Activated CD8-positive, alpha-beta memory T cell treated with anti-CD3 and anti-CD28 coated beads for 36 hours (primary cell): ENCODE results near the gene IL18BP. TPM values are rescaled to one million over a fixed set of nuclear protein-coding genes. Genes with fewer than 3 reads are reported as not detected.

Experiments
- CTCF ChIA-PET: fragments of 350-600 bp; sonication (Branson Sonifier 250); formaldehyde crosslinking; loops from one replicate; lab custom pipeline; 2021; ENCODE audit warnings: antibody characterized with exemption; lab: Charles Lee
- POLR2A ChIA-PET: fragments of 350-600 bp; sonication (Branson Sonifier 250); formaldehyde crosslinking; loops from one replicate; lab custom pipeline; 2021; ENCODE audit warnings: antibody characterized with exemption; lab: Charles Lee
- total RNA-seq, 2 experiments: library from RNA; stranded (reverse); gene quantifications; one replicate each; pipeline ENCODE4 v1.2.3, GENCODE V29; 2021

IL18BP gene
- total RNA-seq, 2 experiments from 2014 or later: 6.6 to 7.9 TPM

DNA sequence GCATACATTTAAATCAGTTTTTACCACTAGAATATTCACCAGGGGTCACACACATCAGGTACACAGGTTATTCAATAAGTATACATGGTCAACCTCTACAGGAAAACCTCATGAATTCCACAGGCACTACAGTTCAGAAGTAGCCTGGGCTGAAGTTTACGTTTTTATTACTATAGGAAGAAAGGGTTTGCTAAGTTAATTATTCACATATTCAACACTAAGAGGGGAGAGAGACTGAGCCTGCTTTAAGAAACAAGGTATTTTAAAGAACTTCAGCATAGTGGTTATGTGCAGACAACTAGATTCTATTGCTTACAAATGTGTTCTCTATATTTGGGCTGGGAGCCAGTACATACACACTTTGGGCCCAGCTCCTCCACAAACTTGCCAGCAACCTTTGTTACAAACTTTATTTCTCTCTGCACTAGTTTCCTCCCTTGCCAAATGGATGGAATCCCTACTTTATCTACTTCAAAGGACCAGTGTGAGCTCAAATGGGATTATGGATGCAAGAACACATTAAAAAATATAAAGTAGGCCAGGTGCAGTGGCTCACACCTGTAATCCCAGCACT, 31.9 kb downstream of the IL18BP start:
- POLR2A ChIA-PET: interaction anchor here (1.6 kb wide), 1 partner anchor 9 kb away, joined by 7 read pairs; no protein-coding TSS in a partner anchor
- CTCF ChIA-PET: interaction anchor here (1.1 to 1.2 kb wide), 2 partner anchors 9 to 114 kb away, joined by 3 to 4 read pairs; no protein-coding TSS in a partner anchor

DNA sequence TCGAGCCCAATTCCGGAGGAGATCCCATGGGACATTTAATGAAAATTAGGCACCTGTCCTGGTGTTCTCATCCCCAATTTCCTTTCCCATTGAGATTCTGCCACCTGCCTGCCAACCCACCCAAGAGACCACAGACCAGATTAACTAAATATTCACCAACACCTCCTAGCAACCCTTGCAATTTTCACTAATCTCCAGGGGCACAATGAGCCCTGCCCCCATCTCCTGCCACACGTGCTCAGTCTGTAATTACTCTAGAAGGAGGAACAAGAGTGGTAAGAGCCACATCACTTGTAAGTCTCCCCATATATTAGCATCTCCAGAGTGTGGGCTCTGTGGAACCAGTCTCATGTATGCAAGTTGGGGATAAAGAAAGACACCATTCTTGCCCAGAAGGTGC, 38.0 kb downstream of the IL18BP start:
- ChIA-PET CTCF (no interaction called here), POLR2A (no interaction called here)

- ChIA-PET CTCF (interaction anchor here (1.3 to 3.1 kb wide), 3 partner anchors 12 to 53 kb away, joined by 5 to 19 read pairs (median 15); no protein-coding TSS in a partner anchor), POLR2A (interaction anchor here (0.6 kb wide), 1 partner anchor 10 kb away, joined by 3 read pairs; no protein-coding TSS in a partner anchor)
These were observed 39.0 kb downstream of the IL18BP start for GRCh38 chr11:72037554-72038311.

- ChIA-PET CTCF (interaction anchor here (0.7 to 3.1 kb wide), 7 partner anchors 8 to 145 kb away, joined by 3 to 19 read pairs (median 5); no protein-coding TSS in a partner anchor), POLR2A (interaction anchor here (0.5 to 0.6 kb wide), 2 partner anchors 9 to 47 kb away, joined by 3 to 5 read pairs; no protein-coding TSS in a partner anchor)
These were observed 39.8 kb downstream of the IL18BP start for GRCh38 chr11:72038491-72038890.

DNA sequence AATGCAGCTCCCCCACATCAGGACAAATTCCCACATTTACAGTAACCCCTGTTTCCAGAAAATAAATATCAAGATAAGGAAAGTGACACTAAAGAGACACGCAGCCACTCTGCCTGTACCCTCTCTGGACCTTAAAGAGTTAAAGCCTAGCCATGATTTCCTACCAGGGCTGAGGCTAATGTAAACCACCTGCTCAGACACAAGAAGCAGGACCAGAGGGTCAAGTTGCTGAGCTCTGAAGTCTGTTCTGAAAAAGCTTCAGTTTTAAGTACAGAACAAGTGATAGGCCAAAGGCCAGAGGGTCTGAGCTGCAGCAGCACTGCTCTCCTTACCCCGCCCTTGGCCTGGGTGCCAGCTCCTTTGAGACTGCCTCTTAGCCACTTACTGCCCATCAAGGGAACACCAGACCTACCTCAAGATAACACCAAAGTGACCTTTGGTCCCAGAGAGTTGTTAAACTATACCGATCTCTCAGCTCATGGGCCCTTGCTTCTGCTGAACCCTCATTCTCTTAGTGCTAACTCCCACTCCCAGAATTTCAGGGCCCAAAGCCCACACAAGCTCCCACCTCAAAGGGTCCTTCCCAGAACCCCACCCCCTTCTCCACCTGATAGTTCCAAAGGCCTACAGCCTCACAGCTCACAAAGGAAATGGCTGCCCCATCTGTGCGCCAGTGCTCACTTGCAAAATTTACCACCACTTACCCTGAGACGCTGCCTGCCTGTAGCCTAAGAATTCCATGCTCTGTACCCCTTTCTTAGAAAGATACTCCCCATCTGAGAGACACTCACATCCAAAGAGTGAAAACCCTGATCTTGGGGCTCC, 40.5 kb downstream of the IL18BP start:
- CTCF ChIA-PET: interaction anchor here (0.7 to 3.1 kb wide), 7 partner anchors 8 to 144 kb away, joined by 3 to 19 read pairs (median 4); no protein-coding TSS in a partner anchor
- POLR2A ChIA-PET: interaction anchor here (0.5 to 2.1 kb wide), 4 partner anchors 8 to 46 kb away, joined by 3 to 8 read pairs (median 6); partner anchors contain the start of gene NUMA1

DNA sequence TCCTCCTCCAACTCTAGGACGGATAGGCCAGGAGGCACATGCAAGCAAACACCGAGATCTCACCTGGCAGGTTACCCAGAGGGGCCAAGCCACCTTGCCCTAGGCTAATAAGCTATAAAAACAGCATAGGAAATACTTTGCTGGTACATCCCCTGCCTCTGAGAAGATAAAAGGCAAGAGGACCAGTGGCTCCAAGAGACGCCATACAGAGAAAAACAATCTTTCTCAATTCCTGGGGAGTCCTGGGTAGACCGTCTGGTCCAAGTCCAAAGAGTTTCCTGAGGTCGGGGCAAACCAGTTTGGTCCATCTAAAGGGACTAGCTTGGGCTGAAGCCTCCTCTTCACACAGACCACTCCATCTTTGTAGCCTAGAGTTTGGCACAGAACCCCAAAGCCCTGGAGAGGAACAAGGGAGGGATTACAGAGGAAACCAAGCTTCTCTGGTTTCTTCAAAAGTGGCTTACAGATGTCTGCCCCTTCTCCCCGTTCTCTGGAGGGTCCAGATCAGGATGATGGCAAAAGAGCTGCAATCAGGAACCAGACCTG, 41.2 kb downstream of the IL18BP start:
- CTCF ChIA-PET: interaction anchor here (1.2 to 3.1 kb wide), 4 partner anchors 9 to 104 kb away, joined by 3 to 19 read pairs (median 10); no protein-coding TSS in a partner anchor
- POLR2A ChIA-PET: interaction anchor here (1.2 to 2.1 kb wide), 3 partner anchors 9 to 40 kb away, joined by 3 to 8 read pairs (median 7); partner anchors contain the start of gene NUMA1

DNA sequence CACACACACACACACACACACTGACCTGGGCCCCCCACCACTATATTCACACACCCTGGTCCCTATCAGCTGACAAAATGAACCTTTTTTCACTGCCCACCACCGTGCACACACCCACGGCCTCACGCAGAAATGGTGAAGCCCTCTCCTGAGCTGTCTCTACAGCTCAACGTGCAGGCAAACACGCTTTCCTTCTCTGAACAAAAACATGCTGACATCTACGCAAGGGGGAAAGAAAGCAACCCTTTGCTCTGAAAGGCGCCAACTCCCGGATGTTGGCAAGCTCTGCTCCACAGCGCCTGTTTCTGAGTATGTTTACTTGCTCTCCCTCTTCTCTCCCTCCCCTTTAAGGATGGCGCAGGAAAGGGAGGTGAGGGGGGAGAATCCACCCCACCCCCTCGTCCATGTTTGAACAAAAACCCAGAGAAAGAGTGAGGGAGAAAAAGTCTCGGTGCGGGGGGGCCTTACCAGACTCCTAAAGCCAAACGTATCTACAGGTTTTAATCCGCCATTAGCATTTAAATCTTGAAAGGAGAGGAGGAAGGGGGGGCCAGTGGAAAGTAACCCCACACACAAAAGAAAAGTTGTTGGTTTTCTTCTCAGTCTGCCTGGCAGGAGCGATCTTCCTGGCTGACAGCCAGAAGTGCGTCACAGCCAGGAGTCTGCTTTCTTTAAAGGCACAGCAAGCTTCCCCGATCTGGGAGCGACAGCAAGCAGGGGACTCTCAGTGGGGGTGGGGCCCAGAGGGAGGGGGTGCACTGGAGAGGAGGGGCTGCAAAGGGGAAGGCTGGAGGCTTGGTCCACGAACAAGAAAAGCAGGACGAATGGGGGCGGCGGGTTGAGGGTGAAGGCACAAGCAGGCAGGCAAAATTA, 42.0 kb downstream of the IL18BP start:
- CTCF ChIA-PET: interaction anchor here (0.7 to 1.2 kb wide), 2 partner anchors 15 to 103 kb away, joined by 3 read pairs; no protein-coding TSS in a partner anchor
- POLR2A ChIA-PET: interaction anchor here (0.7 to 2.1 kb wide), 4 partner anchors 9 to 67 kb away, joined by 3 to 9 read pairs (median 8); partner anchors contain the start of gene NUMA1

DNA sequence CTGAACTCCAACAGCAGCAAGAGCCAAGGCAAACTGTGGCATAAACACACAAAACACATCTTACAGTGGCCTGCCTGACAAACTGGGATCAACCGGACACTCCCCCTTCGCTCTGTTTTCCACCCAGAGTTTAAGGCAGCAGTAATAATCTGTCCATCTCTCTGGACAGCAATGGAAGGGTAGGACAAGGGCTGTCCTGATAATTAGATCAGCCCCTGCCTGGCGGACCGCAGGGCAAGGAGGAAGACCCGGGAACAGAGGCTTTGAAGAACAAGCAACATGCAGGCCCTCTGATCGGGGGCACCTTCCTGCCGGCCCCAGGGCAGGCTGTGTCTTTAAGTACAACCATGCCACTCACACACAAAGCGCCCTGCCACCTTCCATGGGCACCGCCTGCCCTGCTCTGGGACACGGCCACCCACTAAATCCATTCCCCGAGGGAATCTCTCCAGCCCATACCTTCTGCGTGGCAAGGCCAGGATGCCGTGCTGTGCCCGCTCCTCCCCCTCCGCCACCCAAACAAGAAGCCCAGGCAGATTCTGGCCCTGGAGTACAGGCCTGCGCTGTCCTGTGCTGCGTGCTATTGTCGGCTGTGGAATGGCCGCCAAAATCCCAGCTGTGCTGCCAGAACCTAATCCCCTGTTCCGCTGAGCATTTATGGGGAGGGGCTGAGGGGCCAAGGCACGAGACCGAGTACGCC, 42.8 kb downstream of the IL18BP start:
- ChIA-PET CTCF (no interaction called here), POLR2A (interaction anchor here (0.7 kb wide), 1 partner anchor 66 kb away, joined by 9 read pairs; no protein-coding TSS in a partner anchor)

- POLR2A ChIA-PET: no interaction called here
- CTCF ChIA-PET: no interaction called here
These were observed 43.5 kb downstream of the IL18BP start for GRCh38 chr11:72042064-72042745.

- POLR2A ChIA-PET: interaction anchor here (0.6 kb wide), 1 partner anchor 188 kb away, joined by 5 read pairs; no protein-coding TSS in a partner anchor
- CTCF ChIA-PET: no interaction called here
These were observed 47.1 kb downstream of the IL18BP start for GRCh38 chr11:72045849-72046248.

DNA sequence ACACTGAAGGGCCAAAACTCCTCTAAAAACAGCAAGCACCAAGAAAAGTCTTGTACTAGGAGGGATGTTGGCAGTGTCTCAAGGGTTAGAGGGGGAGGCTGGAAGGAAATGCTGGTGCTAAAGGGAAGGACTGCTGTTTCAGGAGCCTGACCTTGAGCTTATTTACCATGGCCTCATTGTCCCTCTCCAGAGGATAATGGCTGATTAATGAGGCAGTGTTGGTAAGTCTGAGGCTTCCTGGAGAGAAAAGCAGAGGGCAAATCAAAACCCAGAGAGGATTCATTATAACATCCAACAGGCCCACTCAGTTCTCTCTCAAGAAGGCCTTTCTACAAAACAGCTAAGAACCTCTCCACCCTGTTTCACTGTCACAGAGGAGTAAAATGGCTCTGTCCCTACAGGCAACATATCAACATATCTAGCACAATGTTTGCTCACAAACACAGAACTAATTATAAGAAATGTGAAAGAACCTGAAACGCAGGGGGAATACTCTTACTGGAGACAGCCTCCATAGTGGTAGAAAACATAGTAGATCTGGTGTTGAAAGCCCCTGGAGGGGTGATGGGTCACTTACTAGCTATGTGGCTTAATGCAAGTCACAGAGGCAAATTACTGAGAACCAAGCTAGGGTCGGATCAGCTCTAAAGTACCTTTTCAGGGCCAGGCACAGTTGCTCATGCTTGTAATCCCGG, 50.2 kb downstream of the IL18BP start:
- ChIA-PET POLR2A (no interaction called here), CTCF (interaction anchor here (0.9 kb wide), 1 partner anchor 17 kb away, joined by 3 read pairs; no protein-coding TSS in a partner anchor)

Other genes starting within 250 kb of the IL18BP start
- gene DEFB108B, start 165.7 kb upstream of the IL18BP start, total RNA-seq: not detected
- not detected for gene DEFB131B, start 120.5 kb upstream of the IL18BP start, total RNA-seq
- gene XNDC1N, start 70.3 kb upstream of the IL18BP start, total RNA-seq: 10 to 100 TPM; 12.1 to 15.0 TPM
- 10 to 100 TPM; 48.1 to 50.7 TPM for gene RNF121, start 69.9 kb upstream of the IL18BP start, total RNA-seq
- 100 to 1,000 TPM; 103 to 110 TPM for gene NUMA1, start 81.6 kb downstream of the IL18BP start, total RNA-seq
- 10 to 100 TPM in 1 of 2 experiments, 1 to 10 TPM in 1; 9.6 to 11.3 TPM for gene LRRC51, start 81.9 kb downstream of the IL18BP start, total RNA-seq
- 10 to 100 TPM; 66.9 to 77.0 TPM for gene LAMTOR1, start 104.4 kb downstream of the IL18BP start, total RNA-seq
- gene TOMT, start 107.0 kb downstream of the IL18BP start, total RNA-seq: not detected
- gene ANAPC15, start 113.8 kb downstream of the IL18BP start, total RNA-seq: 10 to 100 TPM; 53.5 to 59.4 TPM
- gene FOLR3, start 136.8 kb downstream of the IL18BP start, total RNA-seq: not detected
- not detected for gene FOLR1, start 193.2 kb downstream of the IL18BP start, total RNA-seq
- not detected for gene FOLR2, start 217.9 kb downstream of the IL18BP start, total RNA-seq
- gene INPPL1, start 225.9 kb downstream of the IL18BP start, total RNA-seq: 100 to 1,000 TPM in 1 of 2 experiments, 10 to 100 TPM in 1; 93.9 to 104 TPM
- not detected for gene PHOX2A, start 245.3 kb downstream of the IL18BP start, total RNA-seq